GM19438 (cell line): ENCODE data around the gene OXNAD1.

Experiments
- ATAC-seq: cut with Tn5 transposase; IDR thresholded peaks from one replicate; pipeline ENCODE4 v1.9.1; 2021; ENCODE audit warnings: low read depth; ENCODE audit not compliant: unreplicated experiment

OXNAD1 gene

DNA sequence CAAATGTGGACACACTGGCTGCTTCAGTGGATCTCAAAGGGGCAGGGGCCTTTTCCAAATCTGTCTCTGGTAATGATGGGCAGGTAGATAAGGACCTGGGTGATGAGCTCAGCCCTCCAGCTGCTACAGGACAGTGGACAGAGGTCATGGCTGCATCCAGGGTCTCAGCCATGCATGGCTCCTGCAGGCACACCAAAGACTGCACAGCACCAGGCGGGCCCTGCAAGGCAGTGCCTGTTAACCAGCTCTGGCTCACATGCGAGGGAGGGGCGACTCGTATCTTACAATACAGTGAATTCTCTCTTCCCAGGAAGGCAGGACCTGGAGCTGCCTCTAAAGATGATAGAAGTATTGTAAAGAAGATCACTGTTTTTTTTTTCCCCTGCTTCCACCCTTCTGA lies 58.7 kb downstream of the OXNAD1 start:
- no peak for ATAC-seq

DNA sequence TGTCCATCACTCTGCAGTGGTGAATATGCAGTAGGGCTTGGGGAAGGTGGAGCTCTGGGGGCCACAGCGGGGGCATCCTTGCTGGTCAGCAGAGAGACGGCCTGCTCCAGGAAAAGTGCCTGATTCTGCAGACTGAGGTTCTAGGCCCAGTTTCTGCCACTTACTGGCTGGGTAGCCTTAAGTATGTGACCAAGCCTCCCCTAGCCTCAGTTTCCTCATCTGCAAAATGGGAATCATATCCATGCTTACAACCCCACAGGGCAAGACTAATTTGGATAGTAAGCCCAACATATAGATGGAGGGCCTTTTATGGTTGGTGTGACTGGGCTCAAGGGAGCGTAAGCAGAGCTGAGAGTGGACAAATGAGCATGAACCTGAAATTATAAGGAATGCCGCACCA lies 60.8 kb downstream of the OXNAD1 start:
- no peak for ATAC-seq

DNA sequence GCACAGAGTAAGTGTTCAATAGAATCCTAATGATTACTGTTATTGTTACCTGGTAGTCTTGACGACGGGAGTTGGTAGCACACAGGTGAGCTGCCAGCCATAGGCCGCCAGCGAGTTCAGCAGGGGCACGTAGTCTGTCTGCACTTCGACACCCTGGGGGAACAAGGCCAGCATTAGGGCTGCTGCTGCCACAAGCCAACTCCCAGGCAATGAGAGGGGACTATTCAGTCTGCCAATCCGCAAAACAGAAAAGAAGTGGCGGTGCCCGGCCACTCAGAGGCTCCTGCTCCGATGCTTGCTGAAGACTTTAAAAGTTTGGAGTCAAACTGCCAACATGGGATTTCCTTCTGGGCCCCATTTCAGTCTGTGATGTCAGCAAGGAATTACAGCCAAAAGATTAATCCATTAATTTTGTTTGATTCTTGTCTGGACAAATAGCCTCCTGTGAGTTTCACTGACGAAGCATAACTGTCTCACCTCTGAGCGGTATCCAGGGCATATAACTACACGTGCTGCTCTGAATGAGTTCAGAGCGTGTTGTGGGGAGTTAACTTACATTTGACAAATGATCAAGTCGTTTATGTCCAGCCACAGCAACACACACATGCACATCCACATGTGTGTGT lies 61.8 kb downstream of the OXNAD1 start:
- no peak for ATAC-seq

DNA sequence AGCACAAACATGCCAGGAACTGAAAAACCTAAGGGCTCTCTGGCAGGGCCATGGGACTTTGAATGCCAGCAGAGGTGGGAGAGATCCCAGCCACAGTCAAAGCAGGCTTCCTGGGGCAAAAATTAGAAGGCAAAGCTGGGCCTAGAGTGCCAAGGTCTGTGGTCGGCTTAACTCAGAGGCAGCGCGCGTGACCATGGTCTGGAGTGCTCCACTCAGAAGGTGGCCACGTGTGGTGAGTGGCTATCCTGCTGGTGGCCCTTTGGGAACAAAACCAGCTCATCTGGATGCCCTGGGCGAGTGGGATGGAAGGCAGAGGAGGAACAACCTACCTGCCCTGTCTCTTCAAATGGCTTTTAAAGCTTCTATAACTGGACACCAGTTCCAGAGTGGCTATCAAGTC lies 63.1 kb downstream of the OXNAD1 start:
- no peak for ATAC-seq

DNA sequence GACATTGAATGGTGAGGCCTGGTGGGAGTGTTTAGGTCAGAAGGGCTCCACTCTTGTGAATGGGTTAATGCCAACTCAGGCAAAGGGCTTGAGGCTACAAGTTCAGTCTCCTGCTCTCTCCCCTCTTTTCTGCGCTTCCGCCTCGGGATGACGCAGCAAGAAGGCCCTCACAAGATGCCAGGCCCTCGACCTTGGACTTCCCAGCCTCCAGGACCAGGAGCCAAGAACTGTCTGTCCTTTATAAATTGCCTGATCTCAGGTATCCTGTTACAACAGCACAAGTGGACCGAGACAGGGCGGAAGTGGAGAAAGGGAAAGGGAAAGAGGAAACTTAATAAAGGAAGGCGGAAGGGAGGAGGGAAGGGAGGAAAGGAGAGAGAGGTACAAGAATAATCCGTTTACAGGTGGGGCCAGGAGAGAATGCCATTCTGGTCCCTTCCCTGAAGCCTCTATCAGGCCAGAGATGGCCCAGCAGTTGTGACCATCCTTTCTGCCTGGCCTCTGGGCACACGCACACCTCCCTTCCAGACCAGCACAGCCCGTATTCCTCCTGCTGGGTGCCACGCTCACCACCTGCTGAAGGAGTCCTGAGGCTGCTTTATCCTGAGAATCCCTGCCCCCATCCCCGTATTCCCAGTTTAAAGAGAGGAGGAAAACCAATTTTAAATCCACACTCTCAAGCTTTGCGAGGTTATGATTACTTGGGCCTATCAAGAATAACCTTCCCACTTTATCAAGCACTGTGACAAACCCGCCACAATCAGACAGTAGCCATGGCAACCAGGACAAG lies 64.2 kb downstream of the OXNAD1 start:
- no peak for ATAC-seq

DNA sequence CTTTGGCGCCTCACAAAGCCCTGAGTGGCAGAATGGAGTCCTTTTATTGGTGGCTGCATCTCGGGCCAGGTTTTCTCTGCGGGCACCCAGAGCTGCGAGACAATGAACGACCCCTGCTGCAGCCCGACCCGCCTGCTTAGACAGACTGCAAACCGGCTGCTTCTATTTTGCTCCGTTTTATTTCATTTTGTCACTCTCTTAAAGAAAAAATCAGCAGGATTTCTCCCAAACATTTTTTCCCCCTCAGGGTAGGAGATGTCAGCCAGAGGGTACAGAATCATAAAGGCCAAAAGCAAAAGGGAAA lies 64.8 kb downstream of the OXNAD1 start:
- no peak for ATAC-seq

DNA sequence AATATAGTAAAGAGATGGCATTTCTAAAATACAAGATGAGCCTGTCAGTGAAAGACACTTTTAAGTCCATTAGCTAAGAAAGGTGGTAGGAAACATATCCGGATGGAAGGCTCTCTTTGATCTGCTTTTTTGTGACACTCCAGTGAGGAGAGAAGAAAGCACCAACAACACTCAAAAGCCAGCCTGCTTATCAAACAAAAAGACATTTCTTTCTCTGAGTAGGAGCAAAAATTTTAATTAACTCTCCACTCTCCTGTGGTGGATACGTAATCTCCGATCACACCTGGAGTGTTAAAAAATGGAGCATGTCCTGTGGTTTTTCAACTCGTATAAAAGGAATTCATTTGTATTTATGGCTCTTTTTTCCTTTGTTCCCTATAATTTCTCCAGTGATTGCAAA lies 65.3 kb downstream of the OXNAD1 start:
- ATAC-seq, result no peak

DNA sequence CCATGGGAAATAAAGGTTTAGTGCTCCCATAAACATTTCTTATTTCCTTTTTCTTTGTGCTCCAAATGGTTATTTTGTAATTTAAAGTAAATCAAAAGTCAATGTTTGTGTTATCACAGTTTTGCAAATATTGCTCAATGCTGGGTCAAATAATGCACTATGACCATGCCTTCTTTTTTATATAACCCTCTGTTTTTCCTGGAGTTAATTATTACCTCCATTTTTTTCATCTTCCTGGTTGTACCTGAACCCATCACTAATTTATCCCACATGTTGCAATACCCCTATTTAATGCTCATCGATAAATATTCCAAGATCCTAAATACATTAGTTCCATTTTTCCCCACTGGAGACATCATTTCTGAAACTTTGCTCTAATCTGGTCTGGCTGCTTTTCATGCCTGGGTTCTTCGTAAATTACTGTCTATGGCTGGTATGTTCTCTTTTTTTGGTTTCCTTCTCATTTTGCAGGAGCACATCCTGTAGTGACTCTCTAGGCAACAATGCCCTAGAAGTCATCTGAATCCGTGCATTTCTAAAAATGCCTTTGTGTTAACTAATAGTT lies 66.4 kb downstream of the OXNAD1 start:
- no peak for ATAC-seq

DNA sequence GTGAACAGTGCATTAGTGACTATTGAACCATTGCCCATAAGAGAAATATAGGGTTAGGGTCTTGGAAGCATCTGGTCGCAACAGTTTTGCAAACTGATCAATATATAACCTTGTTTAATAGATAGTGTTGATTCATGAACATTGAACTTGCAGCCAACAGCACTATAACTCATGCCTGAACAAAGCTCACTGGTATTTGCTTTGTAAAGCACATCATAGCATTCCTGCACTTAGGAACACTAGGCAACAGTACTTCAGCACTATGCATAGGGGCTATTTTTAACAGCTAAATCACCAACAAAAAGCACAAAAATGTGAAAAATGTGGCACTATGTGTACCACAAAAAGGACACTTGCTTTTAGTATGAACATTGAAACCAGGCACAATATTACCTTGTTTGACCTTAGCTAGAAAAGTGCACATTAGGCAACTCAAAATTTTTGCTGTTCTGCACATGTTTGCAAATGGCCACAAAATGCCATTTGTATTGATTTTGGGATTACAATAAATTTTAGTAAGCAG lies 68.0 kb downstream of the OXNAD1 start:
- ATAC-seq, result no peak

DNA sequence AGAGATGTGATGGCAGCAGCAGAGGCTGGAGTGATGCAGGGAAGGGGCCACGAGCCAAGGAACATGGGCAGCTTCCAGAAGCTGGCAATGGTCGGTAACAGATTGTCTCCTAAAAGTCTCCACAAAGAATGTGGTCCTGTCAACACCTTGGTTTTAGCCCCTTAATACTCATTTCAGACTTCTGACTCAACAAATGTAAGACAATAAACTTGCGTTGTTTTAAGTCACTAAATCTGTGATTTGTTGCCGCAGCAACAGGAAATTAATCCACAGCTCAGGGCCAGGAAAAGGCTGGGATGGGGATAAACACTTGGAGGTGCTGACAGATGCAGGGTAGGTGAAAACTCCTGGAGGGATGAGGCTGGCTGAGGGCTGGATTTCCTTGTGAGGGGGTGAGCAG lies 69.9 kb downstream of the OXNAD1 start:
- ATAC-seq, result no peak

DNA sequence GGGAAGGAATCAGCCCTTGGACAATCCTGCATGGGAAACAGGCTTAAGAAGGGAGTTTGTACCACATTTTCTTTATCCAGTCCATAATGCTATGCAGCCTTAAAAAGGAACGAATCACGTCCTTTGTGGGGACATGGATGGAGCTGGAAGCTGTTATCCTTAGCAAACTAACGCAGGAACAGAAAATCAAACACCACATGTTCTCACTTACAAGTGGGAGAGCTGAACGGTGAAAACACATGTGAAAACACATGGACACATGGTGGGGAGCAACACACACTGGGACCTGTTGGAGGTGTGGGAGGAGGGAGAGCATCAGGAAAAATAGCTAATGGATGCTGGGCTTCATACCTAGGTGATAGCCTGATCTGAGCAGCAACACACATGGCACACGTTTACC lies 70.3 kb downstream of the OXNAD1 start:
- no peak for ATAC-seq

DNA sequence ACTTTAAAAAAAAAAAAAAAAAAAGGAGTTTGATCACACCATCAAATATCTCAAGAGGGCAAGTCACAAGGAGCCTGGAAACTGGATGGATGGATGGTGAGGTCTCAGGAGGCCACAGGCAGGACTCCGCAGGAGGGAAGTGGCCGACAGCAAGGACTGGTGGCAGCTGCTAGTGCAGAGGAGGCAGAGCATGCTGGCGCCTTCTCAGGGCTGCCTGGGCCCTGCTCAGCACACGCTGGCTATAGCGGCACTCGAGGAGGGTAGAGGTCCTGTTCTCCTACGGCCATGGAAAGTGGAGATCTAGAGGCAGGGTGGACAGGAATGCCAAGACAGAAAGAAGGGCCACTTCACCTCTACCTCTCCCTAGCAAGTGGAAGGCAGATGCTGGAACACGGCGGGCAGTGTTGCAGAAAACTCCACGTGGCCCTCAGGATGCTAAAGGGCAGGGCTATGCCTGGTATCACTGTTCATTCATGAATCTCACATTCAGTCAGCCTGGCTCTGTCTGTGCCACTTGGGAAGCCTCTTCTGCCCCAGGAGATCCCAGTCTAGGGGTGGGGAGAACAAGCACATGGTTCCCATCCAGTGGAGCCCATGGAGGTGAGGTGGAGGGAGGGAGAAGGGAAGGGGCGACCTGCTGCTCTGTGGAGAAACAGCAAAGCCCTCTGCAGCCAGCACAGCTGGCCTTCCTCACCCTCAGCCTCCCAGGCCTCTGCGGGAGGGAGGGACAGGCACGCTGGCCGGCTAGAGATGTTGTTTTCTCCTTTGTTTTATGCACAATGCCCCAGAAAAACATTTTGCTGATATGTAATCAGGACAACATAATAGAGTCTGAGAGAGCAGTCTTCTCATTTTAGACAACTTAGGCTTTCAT lies 71.0 kb downstream of the OXNAD1 start:
- no peak for ATAC-seq

DNA sequence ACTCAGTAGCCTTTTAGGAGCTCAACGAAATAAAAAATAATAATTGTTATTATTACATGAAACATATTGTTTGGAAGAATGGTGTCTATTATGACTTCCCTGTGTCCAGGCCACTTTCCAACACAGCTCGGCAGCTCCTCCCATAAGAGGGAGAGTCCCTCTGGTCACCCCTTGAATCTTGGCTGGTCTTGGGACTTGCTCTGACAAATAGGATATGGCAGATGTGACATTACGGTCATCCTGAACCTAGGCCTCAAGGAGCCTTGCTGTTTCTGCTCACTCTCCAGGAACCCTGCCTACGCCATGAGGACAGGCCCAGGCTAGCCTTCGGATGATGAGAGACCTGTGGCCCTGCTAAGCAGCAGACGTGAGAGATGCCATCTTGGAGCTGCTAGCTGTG lies 71.8 kb downstream of the OXNAD1 start:
- ATAC-seq, result no peak

DNA sequence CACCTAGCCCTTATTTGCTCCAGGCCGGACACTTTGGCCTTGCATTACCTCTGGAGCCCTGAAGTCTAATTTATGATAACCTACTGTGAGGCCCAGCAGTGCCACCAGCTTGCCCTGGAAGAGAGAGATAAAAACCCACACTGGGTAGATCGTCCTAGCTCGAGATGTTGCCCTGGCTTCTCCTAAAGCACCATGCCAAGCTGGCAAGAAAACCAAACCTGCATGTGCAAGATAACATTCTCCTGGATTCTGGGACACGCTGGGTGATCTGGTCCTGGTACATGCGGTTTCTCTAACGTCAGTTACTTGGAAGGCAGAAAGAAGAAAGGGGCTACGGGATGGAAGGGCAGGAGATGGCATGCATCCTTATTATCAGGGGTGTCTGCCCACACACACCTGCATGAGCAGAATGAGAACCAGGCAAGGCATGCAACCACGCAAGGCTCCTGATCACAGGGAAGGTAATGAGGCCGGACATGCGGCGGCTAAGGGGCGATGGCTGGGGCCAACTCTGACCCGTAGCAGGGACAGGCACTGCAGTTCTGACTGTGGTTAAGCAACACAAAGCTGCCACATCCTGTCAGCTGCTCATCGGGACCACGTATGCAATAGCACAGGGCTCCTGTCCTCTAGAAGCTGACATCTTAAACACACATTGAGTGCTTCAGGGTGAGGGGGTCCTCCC lies 73.0 kb downstream of the OXNAD1 start:
- peak; percentile 84 for ATAC-seq

DNA sequence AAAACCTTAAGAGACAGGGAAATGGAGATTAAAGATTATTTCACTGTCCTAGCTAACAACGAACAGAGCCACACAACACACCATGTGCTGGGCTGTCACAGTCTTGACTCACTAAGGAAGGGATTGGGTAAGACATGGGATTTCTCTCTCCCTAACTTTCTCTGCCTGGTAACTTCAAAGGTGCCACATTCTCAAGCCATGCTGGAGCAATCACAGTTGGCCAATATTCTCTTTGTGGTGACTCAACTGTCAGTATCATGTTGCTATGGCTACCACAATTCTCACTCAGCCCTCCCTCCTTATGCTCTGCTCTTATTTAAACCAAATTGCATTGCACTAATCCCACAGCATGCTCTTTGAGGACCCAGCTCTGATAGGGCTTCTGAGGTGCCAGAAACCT lies 74.0 kb downstream of the OXNAD1 start:
- ATAC-seq, result no peak

DNA sequence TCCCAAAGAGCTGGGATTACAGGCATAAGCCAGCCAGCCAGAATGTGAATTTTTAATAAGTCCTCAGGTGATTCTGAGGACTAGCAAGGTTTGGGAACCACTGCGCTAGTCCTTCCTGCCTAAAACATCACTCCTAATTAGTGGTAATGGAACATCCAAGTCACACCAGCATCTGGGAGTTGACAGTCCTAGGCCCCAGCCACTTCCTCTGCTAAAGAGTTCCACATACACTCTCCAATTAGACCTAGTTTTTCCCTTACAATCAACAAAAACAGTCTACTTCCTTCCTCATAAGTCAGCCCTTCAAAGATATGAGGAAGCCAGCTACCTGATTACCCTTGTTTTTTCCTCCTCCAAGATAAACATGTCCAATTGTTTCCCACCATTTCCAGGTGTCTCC lies 78.1 kb downstream of the OXNAD1 start:
- ATAC-seq, result no peak

DNA sequence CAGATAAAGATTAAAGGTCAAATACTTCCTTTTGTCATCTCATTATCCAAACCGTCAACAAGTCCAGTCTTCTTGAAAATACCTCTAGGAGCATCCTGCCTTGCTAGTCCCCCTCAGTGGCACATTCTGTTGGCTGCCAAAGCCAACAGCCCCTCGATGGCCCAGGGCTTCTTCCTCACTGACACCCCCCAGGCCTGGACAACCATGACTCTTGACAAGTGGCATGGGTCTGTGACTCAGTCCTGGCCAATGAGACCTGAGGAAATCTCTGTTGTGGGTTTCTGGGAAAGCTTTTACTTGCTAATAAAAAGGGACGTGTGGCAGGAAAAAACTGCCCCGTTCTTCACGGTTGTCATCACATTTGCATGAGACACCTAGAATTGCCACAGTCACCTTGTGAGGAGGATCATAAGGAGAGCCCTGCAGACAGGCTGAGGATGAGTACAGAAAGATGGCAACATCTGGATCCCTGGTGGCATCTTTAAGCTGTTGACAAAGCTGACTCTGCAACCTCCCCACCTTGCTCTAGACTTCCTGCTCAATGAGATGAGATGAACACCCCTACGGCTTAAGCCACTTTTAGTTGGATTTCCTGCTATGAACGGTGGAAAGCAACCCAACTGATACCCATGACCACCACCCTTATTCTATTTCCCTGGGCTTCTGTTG lies 81.5 kb downstream of the OXNAD1 start:
- ATAC-seq, result no peak

DNA sequence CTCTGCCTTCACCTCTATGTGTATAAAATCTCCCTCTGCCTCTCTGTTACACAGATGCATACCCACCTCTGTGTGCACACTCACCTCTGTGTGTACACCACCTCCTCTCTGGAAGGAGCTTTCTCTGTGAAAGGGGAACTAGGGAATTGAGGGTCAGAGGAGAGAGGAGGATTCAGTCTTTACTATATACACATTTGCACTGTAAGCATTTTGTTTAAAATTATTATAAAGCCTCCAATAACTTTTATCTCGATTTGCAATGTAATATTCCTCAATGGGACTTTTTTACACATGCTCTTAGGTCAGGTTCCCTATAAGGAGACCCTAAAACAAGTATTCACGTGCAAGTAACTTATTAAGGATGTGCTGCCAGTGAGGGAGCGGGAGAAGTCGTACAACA lies 82.5 kb downstream of the OXNAD1 start:
- no peak for ATAC-seq

DNA sequence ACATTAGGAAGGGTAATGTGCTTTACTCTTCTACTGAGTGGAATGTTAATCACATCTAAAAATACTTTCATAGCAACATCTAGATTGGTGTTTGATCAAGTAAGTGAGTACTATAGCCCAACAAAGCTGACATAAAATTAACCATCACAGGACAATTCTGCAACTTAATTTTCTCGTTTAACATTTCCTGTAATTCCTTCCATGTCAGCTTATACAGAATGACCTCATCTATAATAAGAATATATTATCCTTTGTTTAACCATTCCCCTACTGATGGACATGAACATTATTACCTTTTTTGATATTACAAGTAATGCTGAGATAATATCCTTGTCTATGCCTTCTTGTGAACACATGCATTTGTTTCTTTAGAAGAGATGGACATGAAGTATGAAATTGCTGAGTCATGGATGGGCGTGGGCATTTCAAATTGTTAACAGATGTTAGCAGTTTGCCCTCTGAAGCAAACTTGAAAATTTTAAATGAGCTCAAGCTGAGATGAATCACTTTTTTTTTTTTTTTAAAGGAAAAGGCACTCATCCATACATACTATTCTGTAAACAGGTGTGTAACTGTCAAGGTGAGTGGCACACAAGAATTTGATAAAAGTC lies 85.1 kb downstream of the OXNAD1 start:
- ATAC-seq, result no peak
